NCI-H345 treated with DMSO at 0.1 percent for 48 hours (cell line): ENCODE data around the gene LAT.
"Not testable (repeated sequence)": the region's sequence is repeated elsewhere in the genome, so short reads cannot be mapped to it uniquely, and the experiment has no call there.

Source experiments
- DNase-seq: peaks from one replicate; lab custom pipeline; 2025; ENCODE audit not compliant: unreplicated experiment; lab: John Stamatoyannopoulos, UW

LAT gene

DNA sequence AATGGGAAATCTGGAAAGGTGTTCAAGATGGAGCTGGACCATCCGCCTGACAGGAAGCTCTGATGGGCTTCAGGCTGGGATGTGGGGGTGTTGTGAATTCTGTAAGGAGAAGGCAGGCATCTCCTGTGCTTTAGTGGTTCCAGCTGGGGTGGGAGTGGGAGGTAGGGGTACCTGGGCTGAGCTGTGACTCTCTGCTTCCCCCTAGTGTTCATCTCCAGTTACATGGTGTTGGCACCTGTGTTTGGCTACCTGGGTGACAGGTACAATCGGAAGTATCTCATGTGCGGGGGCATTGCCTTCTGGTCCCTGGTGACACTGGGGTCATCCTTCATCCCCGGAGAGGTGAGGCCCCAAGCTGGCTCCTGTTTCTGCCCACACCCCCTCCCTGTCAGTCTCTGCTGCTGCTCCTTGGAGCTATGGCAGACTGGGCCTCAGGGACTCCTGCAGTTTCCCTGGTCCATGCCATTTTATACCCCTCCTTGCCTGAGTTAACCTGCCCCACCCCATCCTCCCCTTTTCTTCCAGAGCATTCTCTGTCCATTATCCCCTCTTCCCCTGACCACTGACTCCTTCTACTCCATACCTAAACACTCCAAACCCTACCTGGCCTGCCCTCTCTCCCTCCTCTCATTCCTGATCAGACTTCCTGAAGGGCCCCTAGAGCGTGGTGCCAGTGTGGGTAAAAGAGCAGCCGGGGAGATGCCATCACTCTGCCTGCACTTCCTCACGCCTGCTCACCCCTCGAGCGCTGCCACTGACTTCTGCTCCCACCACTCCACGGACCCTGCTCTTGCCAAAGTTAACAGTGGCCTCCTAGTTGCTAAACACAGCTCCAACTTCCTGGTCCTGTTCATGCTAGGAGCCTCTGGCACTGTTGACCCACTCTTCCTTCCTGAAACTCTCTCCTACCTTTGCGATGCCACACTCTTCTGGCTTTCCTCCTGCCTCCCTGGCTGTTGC is 6.9 kb upstream of the LAT start:
- DNase-seq = peak; percentile 41

DNA sequence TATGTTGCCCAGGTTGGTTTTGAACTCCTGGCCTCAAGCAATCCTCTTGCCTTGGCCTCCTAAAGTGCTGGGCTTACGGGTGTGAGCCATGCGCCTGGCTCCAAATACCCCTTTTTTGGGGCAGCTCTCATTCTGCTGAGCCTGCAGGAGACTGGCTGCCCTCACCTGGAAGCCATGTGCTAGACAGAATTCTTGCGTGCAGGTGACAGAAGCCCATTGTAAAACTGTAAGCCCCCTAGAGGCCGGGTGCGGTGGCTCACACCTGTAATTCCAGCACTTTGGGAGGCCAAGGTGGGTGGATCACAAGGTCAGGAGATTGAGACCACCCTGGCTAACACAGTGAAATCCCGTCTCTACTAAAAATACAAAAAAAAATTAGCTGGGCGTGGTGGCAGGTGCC is 4.5 kb upstream of the LAT start:
- not testable (repeated sequence) for DNase-seq

DNA sequence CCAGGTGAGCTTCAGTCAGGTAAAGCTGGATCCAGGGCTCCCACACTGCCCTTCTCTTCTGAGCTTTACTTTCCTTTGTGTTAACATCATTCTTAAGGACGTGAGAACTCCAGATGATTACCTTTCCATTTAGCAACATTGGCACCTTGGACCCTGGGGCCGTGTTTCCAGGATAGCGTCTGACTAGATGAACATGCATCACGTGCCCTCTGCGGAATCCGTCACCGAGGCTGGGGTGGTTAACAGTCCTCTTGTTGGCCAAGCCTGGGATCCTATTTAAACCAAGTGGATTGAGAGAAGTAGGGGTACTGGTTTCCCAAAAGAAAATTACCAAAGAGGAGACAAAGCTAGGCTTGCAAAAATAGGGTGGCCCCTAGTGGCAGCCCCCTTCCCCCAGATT is 3.9 kb upstream of the LAT start:
- DNase-seq = no peak

DNA sequence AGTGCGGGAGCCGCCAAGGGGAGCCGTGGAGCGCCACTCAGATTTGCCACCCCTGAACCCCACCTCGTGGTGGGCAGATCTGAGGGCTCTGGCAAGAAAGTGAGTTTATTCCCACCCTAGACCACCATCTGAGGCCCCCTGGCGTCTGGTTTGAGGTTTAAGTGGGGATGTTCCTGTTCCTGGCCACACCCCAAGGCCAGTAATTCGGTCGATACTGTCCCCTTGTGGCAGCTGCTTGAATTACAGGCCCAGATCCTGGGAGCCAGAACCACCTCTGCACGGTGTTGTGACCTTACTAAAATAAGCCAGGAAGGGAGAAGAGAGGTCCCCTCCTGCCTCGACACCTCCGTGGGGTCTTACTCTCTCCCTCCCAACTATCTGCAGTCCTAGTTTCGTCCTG is 3.3 kb upstream of the LAT start:
- DNase-seq = no peak

DNA sequence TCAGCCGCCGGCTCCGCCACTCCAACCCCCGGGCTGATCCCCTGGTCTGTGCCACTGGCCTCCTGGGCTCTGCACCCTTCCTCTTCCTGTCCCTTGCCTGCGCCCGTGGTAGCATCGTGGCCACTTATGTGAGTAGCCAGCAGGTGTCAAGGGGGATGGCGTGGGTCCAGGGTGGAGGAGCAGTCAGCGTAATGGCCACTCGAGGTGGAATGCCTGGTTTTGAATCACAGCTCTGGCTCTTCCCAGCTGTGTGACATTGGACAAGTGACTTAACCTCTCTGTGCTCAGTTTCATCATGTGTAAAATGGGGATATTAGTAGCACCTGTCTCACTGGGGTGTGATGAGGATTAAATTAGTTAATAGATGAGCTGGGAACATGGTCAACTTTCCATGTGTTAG is 2.4 kb upstream of the LAT start:
- no peak for DNase-seq

DNA sequence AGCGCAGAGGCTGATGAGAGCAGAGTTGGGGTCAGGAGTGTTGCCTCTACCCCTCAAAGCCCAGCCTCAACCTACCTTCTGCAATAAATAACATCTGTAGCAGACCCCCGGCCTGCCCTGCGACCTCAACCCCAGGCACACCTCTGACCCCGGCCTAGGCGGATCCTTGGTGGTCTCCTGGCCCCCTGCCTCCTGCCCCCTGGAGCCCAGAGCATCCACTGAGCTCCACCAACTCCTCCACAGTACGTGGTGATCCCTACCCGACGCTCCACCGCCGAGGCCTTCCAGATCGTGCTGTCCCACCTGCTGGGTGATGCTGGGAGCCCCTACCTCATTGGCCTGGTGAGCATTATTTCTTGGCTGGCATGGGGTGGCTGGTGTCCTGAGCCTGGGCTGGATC is 1.9 kb upstream of the LAT start:
- no peak for DNase-seq

DNA sequence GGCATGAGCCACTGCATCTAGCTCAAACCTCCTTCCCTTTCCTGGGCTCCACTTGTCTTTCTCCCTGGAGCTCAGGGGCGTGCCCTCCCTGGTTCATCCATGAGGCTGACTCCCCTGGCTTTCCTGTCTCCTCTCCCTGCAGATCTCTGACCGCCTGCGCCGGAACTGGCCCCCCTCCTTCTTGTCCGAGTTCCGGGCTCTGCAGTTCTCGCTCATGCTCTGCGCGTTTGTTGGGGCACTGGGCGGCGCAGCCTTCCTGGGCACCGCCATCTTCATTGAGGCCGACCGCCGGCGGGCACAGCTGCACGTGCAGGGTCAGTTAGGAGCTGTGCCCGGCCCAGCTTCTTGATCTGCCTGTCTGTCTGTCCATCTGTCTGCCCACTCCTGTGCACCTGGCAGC is 1.2 kb upstream of the LAT start:
- DNase-seq = no peak

DNA sequence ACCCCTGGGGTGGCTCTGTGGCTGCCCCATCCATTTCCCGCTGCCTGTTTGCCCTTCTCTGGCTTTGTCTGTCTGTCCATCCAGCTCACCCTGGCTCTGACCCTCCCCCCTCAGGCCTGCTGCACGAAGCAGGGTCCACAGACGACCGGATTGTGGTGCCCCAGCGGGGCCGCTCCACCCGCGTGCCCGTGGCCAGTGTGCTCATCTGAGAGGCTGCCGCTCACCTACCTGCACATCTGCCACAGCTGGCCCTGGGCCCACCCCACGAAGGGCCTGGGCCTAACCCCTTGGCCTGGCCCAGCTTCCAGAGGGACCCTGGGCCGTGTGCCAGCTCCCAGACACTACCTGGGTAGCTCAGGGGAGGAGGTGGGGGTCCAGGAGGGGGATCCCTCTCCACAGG is 761 bp upstream of the LAT start:
- DNase-seq = no peak

DNA sequence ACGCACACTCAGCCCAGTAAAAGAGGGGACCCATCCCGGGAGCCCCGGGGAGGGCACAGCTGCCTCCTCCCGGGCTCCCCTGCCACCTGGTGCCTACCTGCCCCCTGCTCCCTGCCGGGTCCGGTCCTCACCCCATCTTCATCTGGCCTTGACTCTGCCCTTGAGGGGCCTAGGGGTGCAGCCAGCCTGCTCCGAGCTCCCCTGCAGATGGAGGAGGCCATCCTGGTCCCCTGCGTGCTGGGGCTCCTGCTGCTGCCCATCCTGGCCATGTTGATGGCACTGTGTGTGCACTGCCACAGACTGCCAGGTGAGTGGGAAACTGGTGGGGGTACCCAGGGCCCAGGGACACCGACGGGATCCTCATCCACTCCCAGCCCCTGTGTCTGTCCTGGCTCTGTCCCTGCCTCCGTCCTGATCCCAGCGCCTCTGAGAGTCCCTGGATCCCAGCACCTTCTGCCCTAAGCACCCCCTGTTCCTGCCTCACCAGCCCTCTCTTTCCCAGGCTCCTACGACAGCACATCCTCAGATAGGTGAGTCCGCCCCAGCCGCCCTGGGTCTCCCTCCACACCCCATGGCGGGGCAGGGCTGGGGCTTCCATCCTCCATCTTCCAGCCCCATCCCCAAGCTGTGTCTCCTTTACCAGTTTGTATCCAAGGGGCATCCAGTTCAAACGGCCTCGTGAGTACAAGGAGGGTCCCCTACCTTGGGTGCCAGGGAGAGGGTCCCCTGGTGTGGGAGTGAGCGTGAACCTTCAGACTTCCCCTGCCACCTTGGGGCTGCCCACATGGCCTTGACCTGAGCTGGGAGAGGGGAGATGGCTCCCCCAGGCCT is 574 bp downstream of the LAT start:
- no peak for DNase-seq

DNA sequence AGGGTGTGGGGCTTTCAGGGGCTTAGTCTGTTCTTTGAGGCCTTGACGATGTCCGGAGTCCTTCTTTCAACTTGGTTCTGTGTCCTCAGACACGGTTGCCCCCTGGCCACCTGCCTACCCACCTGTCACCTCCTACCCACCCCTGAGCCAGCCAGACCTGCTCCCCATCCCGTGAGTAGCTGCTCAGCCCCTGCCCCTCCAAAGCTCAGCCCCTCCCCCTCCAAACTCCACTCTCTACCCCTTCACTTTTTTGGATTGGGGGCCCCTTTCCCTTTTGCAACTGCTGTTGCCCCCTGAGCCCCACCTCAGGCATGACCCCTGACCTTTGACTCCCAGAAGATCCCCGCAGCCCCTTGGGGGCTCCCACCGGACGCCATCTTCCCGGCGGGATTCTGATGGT is 1.2 kb downstream of the LAT start:
- no peak for DNase-seq

DNA sequence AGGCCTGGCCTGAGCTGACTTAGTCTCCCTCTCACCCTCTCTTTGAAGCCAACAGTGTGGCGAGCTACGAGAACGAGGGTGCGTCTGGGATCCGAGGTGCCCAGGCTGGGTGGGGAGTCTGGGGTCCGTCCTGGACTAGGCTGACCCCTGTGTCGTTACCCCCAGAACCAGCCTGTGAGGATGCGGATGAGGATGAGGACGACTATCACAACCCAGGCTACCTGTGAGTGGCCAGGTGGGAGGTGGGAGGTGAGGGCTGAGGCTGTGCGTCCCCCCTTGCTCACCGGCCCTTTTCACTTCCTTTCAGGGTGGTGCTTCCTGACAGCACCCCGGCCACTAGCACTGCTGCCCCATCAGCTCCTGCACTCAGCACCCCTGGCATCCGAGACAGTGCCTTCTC is 1.6 kb downstream of the LAT start:
- no peak for DNase-seq

- DNase-seq = no peak
Measured at GRCh38 chr16:28987170-28987853, 2.5 kb downstream of the LAT start.

GRCh38 chr16:28989363-28989762 is 4.5 kb downstream of the LAT start:
- DNase-seq = no peak

- no peak for DNase-seq
Measured at GRCh38 chr16:28990375-28991040, 5.7 kb downstream of the LAT start.

GRCh38 chr16:28991687-28992086 is 6.8 kb downstream of the LAT start:
- DNase-seq = no peak

- DNase-seq = no peak
Measured at GRCh38 chr16:28992496-28992895, 7.6 kb downstream of the LAT start.

DNA sequence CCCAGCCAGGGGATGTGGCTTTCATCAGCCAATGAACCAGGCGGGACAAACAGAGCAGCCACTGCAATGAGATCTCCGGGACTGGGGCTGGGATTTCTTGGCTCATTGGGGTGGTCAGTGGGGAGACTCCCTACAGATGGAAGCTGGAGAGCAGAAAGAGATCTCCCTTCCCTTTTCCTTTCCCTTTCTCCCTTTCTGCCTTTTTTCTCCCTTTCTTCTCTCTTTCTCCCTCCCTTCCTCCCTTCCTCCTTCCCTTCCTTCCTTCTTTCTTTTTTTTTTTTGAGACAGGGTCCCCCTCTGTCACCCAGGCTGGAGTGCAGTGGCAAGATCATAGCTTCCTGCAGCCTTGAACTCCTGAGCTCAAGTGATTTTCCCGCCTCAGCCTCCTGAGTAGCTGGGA is 14.0 kb downstream of the LAT start:
- DNase-seq = no peak

DNA sequence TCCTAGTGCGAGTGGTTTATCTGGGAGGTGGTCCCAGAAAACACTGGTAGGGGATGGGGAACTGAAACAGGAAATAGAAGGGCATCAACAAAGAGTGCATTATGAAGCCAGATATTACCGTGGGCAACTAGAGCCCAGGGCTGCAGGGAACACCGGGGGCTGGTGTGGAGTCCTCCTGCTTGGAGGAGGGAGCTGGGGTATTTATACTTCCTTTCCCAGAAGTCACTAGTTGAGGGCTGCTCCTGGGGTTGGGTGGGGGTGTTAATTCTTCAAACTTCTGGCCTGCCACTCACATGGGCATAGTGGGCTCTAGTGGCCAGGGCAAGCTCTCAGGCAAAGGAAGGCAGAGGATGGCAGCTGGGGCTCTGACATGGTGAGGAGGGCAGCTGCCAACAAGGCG is 14.7 kb downstream of the LAT start:
- no peak for DNase-seq

DNA sequence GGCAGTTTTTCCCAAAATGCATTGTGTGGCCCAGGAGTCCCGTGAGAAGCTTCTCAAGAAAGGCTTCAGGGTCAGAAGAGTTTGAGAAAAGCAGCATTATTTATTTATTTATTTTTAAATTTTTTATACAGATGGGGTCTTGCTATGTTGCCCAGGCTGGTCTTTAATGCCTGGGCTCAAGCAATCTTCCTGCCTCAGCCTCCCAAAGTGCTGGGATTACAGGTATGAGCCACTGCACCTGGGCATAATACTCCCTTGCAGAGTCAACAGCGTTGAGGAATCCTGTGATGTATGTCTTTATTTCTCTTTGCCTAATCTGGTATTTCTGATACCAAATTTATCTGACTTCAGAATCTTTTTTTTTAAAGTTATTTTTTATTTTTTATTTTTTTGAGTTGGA is 15.2 kb downstream of the LAT start:
- DNase-seq = no peak

GRCh38 chr16:29004496-29005139 is 19.8 kb downstream of the LAT start:
- not testable (repeated sequence) for DNase-seq
